ENCODE data around the gene DNAH14.
"Not testable (repeated sequence)": the region's sequence is repeated elsewhere in the genome, so short reads cannot be mapped to it uniquely, and the experiment has no call there.

DNA sequence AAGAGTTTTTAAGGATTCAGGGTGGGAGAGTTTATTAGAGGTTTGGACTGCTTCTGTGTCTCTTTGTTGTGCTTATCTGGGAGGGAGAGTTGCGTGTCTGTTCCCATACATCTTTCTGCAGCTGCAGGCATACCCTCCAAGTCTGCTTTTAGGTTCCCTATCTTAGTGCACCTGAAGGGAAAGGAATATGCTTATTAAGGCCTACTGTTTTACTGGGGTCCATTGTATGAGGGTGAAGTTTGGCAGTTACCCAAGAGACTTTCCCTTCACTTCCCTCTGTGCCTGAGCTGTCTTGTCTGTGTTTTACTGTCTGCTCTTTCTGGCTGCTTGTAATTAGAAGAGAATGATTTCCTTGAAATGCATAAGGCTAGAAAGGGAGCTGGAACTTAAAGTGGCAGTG lies 107.0 kb downstream of the DNAH14 start:
- TF ChIP-seq MXI1 (IDR thresholded peaks at IDR 0.05; ENCODE audit: borderline replicate concordance, low read depth, low read length); SAFB2 (CRISPR knock-in tag; IDR thresholded peaks at IDR 0.05; ENCODE audit: borderline replicate concordance, low read depth); BCL6 (CRISPR knock-in tag; IDR thresholded peaks at IDR 0.05); TAF1 (CRISPR knock-in tag; IDR thresholded peaks at IDR 0.05); MYC (CRISPR knock-in tag; IDR thresholded peaks at IDR 0.05; ENCODE audit: borderline replicate concordance); ZNF121 (CRISPR knock-in tag; IDR thresholded peaks at IDR 0.05): not testable (repeated sequence)
- TF ChIP-seq, protein P1, sequence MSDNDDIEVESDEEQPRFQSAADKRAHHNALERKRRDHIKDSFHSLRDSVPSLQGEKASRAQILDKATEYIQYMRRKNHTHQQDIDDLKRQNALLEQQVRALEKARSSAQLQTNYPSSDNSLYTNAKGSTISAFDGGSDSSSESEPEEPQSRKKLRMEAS (IDR thresholded peaks at IDR 0.05) = not testable (repeated sequence)
- TF ChIP-seq, protein P2, sequence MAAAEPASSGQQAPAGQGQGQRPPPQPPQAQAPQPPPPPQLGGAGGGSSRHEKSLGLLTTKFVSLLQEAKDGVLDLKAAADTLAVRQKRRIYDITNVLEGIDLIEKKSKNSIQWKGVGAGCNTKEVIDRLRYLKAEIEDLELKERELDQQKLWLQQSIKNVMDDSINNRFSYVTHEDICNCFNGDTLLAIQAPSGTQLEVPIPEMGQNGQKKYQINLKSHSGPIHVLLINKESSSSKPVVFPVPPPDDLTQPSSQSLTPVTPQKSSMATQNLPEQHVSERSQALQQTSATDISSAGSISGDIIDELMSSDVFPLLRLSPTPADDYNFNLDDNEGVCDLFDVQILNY (CRISPR knock-in tag; conservative IDR thresholded peaks at IDR 0.05) = not testable (repeated sequence)
